MM.1S (cell line): ENCODE data around the gene MAP2K7.
A peak's percentile ranks its signal among the peaks of the same experiment; 100 is the strongest.
"Not testable (repeated sequence)": the region's sequence is repeated elsewhere in the genome, so short reads cannot be mapped to it uniquely, and the experiment has no call there.

Source experiments
- DNase-seq: peaks from one replicate; pipeline ENCODE4 v3.0.0-alpha.2; 2015
- H2AFZ ChIP-seq: fragments of 300-600 bp; sonication (generic); 2 replicates; pipeline ENCODE4 v1.6.0; 2016; ENCODE audit warnings: antibody characterized with exemption, low read length
- H3F3A ChIP-seq: fragments of 300-600 bp; sonication (generic); 2 replicates; pipeline ENCODE4 v1.6.1; 2016; ENCODE audit warnings: mild to moderate bottlenecking, antibody characterized with exemption, low read length, moderate library complexity, mixed read lengths; ENCODE audit not compliant: insufficient read depth
- H3K27ac ChIP-seq: fragments of 300-600 bp; sonication (generic); 2 replicates; pipeline ENCODE4 v1.5.1; 2016; ENCODE audit warnings: mild to moderate bottlenecking, low read length
- H3K27me3 ChIP-seq: fragments of 300-600 bp; sonication (generic); replicated peaks from 2 replicates; pipeline ENCODE4 v1.6.0; 2016; ENCODE audit warnings: low read length; ENCODE audit not compliant: insufficient read depth
- H3K36me3 ChIP-seq: fragments of 300-600 bp; sonication (generic); replicated peaks from 2 replicates; pipeline ENCODE4 v1.6.1; 2016; ENCODE audit warnings: mild to moderate bottlenecking, low read length, mixed read lengths; ENCODE audit not compliant: insufficient read depth
- H3K4me1 ChIP-seq: fragments of 300-600 bp; sonication (generic); 2 replicates; pipeline ENCODE4 v1.6.1; 2016; ENCODE audit warnings: low read length, mixed read lengths
- H3K4me2 ChIP-seq: fragments of 300-600 bp; sonication (generic); 2 replicates; pipeline ENCODE4 v1.6.0; 2016; ENCODE audit warnings: low read depth, low read length
- H3K4me3 ChIP-seq: fragments of 300-600 bp; sonication (generic); 2 replicates; pipeline ENCODE4 v1.5.1; 2016; ENCODE audit warnings: low read length, mixed read lengths
- H3K79me2 ChIP-seq: fragments of 300-600 bp; sonication (generic); 2 replicates; pipeline ENCODE4 v1.6.1; 2016; ENCODE audit warnings: mixed run types, low read length, mixed read lengths
- H3K9ac ChIP-seq: fragments of 300-600 bp; sonication (generic); 2 replicates; pipeline ENCODE4 v1.6.1; 2016; ENCODE audit warnings: low read length, mixed read lengths
- H3K9me2 ChIP-seq: fragments of 300-600 bp; sonication (generic); replicated peaks from 2 replicates; pipeline ENCODE4 v1.6.1; 2016; ENCODE audit warnings: mild to moderate bottlenecking, low read length, mixed read lengths; ENCODE audit not compliant: insufficient read depth
- H3K9me3 ChIP-seq: fragments of 300-600 bp; sonication (generic); replicated peaks from 2 replicates; pipeline ENCODE4 v1.6.1; 2016; ENCODE audit warnings: mild to moderate bottlenecking, low read length, mixed read lengths; ENCODE audit not compliant: insufficient read depth
- H4K20me1 ChIP-seq: fragments of 300-600 bp; sonication (generic); 2 replicates; pipeline ENCODE4 v1.6.1; 2016; ENCODE audit warnings: mild to moderate bottlenecking, low read length, moderate library complexity, mixed read lengths; ENCODE audit not compliant: insufficient read depth
- CTCF ChIP-seq: fragments of 300-600 bp; sonication (generic); IDR thresholded peaks from 2 replicates; pipeline ENCODE4 v1.5.1; 2016; ENCODE audit warnings: antibody characterized with exemption, low read length, mixed read lengths
- EZH2 ChIP-seq: fragments of 300-600 bp; sonication (generic); optimal IDR thresholded peaks from 2 replicates; pipeline ENCODE3; 2017; ENCODE audit warnings: low read depth, mild to moderate bottlenecking, antibody characterized with exemption, low read length, mixed read lengths
- EZH2phosphoT487 ChIP-seq: fragments of 300-600 bp; sonication (generic); IDR thresholded peaks from 2 replicates; pipeline ENCODE4 v1.6.1; 2018; ENCODE audit warnings: antibody characterized with exemption, low read length

The MAP2K7 gene

GRCh38 chr19:7928334-7928706 lies 24.6 kb downstream of the MAP2K7 start:
- no peaks in the 10 kb centered on the region for H3K9me3 ChIP-seq
- no peaks in the 10 kb centered on the region for H3K9me2 ChIP-seq
- H3K27ac ChIP-seq: no peak overlapping the region
- H3K4me2 ChIP-seq: no peak overlapping the region
- peaks cover 8% of the 10 kb centered on the region; the same call in 1 of the 2 replicates for H3K36me3 ChIP-seq
- H2AFZ ChIP-seq: no peak overlapping the region
- no peak overlapping the region for H3K9ac ChIP-seq
- no peak for TF ChIP-seq EZH2phosphoT487
- no peak for TF ChIP-seq CTCF
- H3K4me1 ChIP-seq: no peaks in the 10 kb centered on the region
- DNase-seq: no peak
- peaks cover 10% of the 10 kb centered on the region for H3F3A ChIP-seq
- H3K4me3 ChIP-seq: no peak overlapping the region
- no peaks in the 10 kb centered on the region for H3K79me2 ChIP-seq
- H4K20me1 ChIP-seq: peaks cover 9% of the 10 kb centered on the region; the same call in 1 of the 2 replicates
- no peaks in the 10 kb centered on the region for H3K27me3 ChIP-seq

GRCh38 chr19:7928741-7929701 lies 25.3 kb downstream of the MAP2K7 start:
- DNase-seq: no peak
- H3K27ac ChIP-seq: no peak overlapping the region
- no peak overlapping the region for H3K9ac ChIP-seq

GRCh38 chr19:7930030-7930429 lies 26.4 kb downstream of the MAP2K7 start:
- not testable (repeated sequence) for H4K20me1 ChIP-seq, H3K9me3 ChIP-seq, H3K4me3 ChIP-seq, H3K27me3 ChIP-seq, H3K4me1 ChIP-seq, H3K79me2 ChIP-seq, H2AFZ ChIP-seq, DNase-seq, H3K9ac ChIP-seq, H3K4me2 ChIP-seq, H3K27ac ChIP-seq, H3K9me2 ChIP-seq
- H3F3A ChIP-seq: peaks cover 10% of the 10 kb centered on the region
- peaks cover 16% of the 10 kb centered on the region for H3K36me3 ChIP-seq

More at GRCh38 chr19:7928741-7929701, 25.3 kb downstream of the MAP2K7 start:
- Histone ChIP-seq H3K9me3 (no peaks in the 10 kb centered on the region), H4K20me1 (peaks cover 9% of the 10 kb centered on the region; the same call in 1 of the 2 replicates), H3K9me2 (no peaks in the 10 kb centered on the region), H3K79me2 (no peaks in the 10 kb centered on the region), H2AFZ (no peak overlapping the region), H3K36me3 (peaks cover 15% of the 10 kb centered on the region), H3K4me2 (no peak overlapping the region), H3K4me3 (no peak overlapping the region), H3F3A (peaks cover 10% of the 10 kb centered on the region), H3K27me3 (no peaks in the 10 kb centered on the region), H3K4me1 (no peaks in the 10 kb centered on the region)
- TF ChIP-seq CTCF: peak; percentile 40
- no peak for TF ChIP-seq EZH2phosphoT487
- no peak for TF ChIP-seq EZH2

- H3K27me3 ChIP-seq: no peaks in the 10 kb centered on the region
- no peak for DNase-seq
- H3K4me1 ChIP-seq: no peaks in the 10 kb centered on the region
- no peaks in the 10 kb centered on the region for H3K9me3 ChIP-seq
- peaks cover 10% of the 10 kb centered on the region for H3F3A ChIP-seq
- H3K4me3 ChIP-seq: no peak overlapping the region
- H3K4me2 ChIP-seq: no peak overlapping the region
- peaks cover 22% of the 10 kb centered on the region for H3K36me3 ChIP-seq
- no peak overlapping the region for H3K27ac ChIP-seq
- H3K9ac ChIP-seq: no peak overlapping the region
- no peak overlapping the region for H2AFZ ChIP-seq
- peaks cover 6% of the 10 kb centered on the region for H3K79me2 ChIP-seq
- TF ChIP-seq CTCF (no peak), EZH2 (no peak), EZH2phosphoT487 (no peak)
- H4K20me1 ChIP-seq: peaks cover 9% of the 10 kb centered on the region; the same call in 1 of the 2 replicates
- H3K9me2 ChIP-seq: no peaks in the 10 kb centered on the region
Measured at GRCh38 chr19:7930765-7931164, 27.1 kb downstream of the MAP2K7 start.
